Measurements from ENCODE around the gene POMGNT1. TPM values are rescaled to one million over a fixed set of nuclear protein-coding genes. Genes with fewer than 3 reads are reported as not detected.

Gene POMGNT1
- total and polyA plus RNA-seq, 10 of the 15 experiments (the other 5 are each of a cell fraction or from before 2014, with no cell fraction given): 8.6 to 35.2 (median 29.5) TPM

DNA sequence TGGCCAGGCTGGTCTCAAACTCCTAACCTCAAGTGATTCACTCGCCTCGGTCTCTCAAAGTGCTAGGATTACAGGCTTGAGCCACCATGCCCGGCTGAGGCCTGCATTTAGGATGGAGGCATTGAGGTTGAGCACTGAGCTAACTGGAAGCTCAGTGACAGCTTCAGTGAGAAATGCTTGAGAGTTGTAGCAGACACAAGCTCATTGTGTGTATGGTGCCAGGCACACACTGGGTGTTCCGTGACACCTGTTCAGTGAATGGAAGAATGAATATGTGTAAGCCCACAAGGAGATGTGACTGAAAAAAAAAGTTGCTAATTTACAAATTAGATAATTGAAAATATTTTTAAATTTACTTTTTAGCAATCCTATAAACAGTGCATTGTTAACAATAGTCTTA, 26.7 kb upstream of the POMGNT1 start:
- in situ Hi-C loops (cut with MboI): loop anchor here (5.0 kb wide), 2 partner anchors 48 to 188 kb away; partner anchors contain the start of genes P3R3URF and TSPAN1
- no peak for TF ChIP-seq TCF12 (IDR thresholded peaks at IDR 0.05; ENCODE audit: low read depth, low read length)
- TF ChIP-seq RBBP5 (conservative IDR thresholded peaks at IDR 0.05): no peak
- TF ChIP-seq RUNX3 (IDR thresholded peaks at IDR 0.05; ENCODE audit: low read length): no peak
- no peak for TF ChIP-seq HDGF (IDR thresholded peaks at IDR 0.05)
- no peak for TF ChIP-seq HCFC1 (IDR thresholded peaks at IDR 0.05; ENCODE audit: low read length)
- no TSS peak for BruUV-seq (replicated peaks)
- Histone ChIP-seq H3K4me3 (no peak overlapping the region), H3K9ac (ENCODE audit: control insufficient read depth, insufficient read depth, low read length) (no peak overlapping the region), H3K27ac (ENCODE audit: control insufficient read depth, insufficient read depth) (no peak overlapping the region), H3K36me3 (ENCODE audit: control insufficient read depth in 2 of 2, insufficient read depth in 2 of 2, low read length in 1 of 2) (no peaks in the 10 kb centered on the region), H3K27me3 (replicated peaks in 1 of 2; ENCODE audit: control insufficient read depth in 2 of 2, insufficient read depth in 2 of 2, low read length in 1 of 2) (no peaks in the 10 kb centered on the region), H3K9me3 (replicated peaks; ENCODE audit: control insufficient read depth, insufficient read depth, low read length) (no peaks in the 10 kb centered on the region), H3K79me2 (ENCODE audit: control insufficient read depth, insufficient read depth, low read length) (no peaks in the 10 kb centered on the region), H3K4me2 (ENCODE audit: control insufficient read depth, insufficient read depth) (no peak overlapping the region), H4K20me1 (ENCODE audit: control insufficient read depth, insufficient read depth) (no peaks in the 10 kb centered on the region), H2AFZ (ENCODE audit: control insufficient read depth, low read depth, low read length) (no peak overlapping the region), H3K4me1 (ENCODE audit: control insufficient read depth, insufficient read depth, low read length) (no peaks in the 10 kb centered on the region)
- POLR2A ChIA-PET: no interaction called here
- CTCF ChIA-PET: interaction anchor here (0.6 to 9.7 kb wide), 18 partner anchors 8 to 381 kb away, joined by 3 to 123 read pairs (median 11); partner anchors contain the start of gene POMGNT1
- ATAC-seq: no peak
- intact Hi-C loops (cut with micrococcal nuclease; ENCODE audit: unreplicated experiment): no loop called here
- no peak for DNase-seq (ENCODE audit: low read depth, low spot score)
- RAD21 ChIA-PET (ENCODE audit: unreplicated experiment): interaction anchor here (1.0 to 5.1 kb wide), 7 partner anchors 22 to 189 kb away, joined by 3 to 63 read pairs (median 4); no protein-coding TSS in a partner anchor
- SMC1A ChIA-PET (ENCODE audit: uncharacterized antibody, unreplicated experiment): interaction anchor here (0.6 to 3.8 kb wide), 15 partner anchors 8 to 334 kb away, joined by 3 to 28 read pairs (median 4); partner anchors contain the start of genes P3R3URF and RAD54L
- no peak for FAIRE-seq
- 65% methylated on average over 4 of the region's 4 CpGs for WGBS (ENCODE audit: insufficient coverage, insufficient replicate concordance, low lambda C conversion rate, missing lambda C conversion rate)

DNA sequence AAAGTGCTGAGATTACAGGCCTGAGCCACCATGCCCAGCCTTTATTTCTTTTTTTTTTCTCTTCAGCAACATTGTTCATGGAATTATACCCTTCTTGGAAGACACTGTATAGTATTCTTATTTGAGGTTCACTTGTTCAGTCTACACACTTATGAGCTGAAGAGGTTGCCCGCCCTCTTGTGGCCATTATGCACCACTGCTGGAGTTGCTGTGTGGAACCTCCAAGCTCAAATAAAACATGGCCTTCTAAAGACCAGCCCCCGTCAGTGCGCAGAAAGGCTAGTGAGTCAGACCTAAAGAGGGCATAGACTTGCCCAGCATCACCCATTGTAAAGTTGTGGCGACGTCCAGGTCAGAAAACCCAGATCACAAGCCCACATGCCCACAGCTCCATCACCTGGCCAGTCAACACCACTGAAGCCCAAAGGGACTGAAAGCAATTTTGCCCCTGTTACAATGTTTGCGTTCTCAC, 25.3 kb upstream of the POMGNT1 start:
- Histone ChIP-seq H3K27me3 (replicated peaks in 1 of 2; ENCODE audit: control insufficient read depth in 2 of 2, insufficient read depth in 2 of 2, low read length in 1 of 2) (no peaks in the 10 kb centered on the region), H3K4me2 (ENCODE audit: control insufficient read depth, insufficient read depth) (no peak overlapping the region), H3K4me1 (ENCODE audit: control insufficient read depth, insufficient read depth, low read length) (no peaks in the 10 kb centered on the region), H3K9ac (ENCODE audit: control insufficient read depth, insufficient read depth, low read length) (no peak overlapping the region), H3K36me3 (ENCODE audit: control insufficient read depth in 2 of 2, insufficient read depth in 2 of 2, low read length in 1 of 2) (no peaks in the 10 kb centered on the region), H3K27ac (ENCODE audit: control insufficient read depth, insufficient read depth) (no peak overlapping the region), H4K20me1 (ENCODE audit: control insufficient read depth, insufficient read depth) (no peaks in the 10 kb centered on the region), H3K9me3 (replicated peaks; ENCODE audit: control insufficient read depth, insufficient read depth, low read length) (no peaks in the 10 kb centered on the region), H3K4me3 (no peak overlapping the region), H2AFZ (ENCODE audit: control insufficient read depth, low read depth, low read length) (peak overlapping the region; percentile 58), H3K79me2 (ENCODE audit: control insufficient read depth, insufficient read depth, low read length) (no peaks in the 10 kb centered on the region)
- WGBS (ENCODE audit: insufficient coverage, insufficient replicate concordance, low lambda C conversion rate, missing lambda C conversion rate): 5% methylated on average over 6 of the region's 6 CpGs
- no TSS peak for BruUV-seq (replicated peaks)
- intact Hi-C loops (cut with micrococcal nuclease; ENCODE audit: unreplicated experiment) (loop anchor here (1.0 kb wide), 2 partner anchors 43 to 186 kb away; no protein-coding TSS in a partner anchor), in situ Hi-C loops (cut with MboI) (no loop called here)
- ATAC-seq (peak; percentile 99), FAIRE-seq (peak; percentile 92), DNase-seq (ENCODE audit: low read depth, low spot score) (no peak)
- ChIA-PET RAD21 (ENCODE audit: unreplicated experiment) (interaction anchor here (0.8 to 5.1 kb wide), 17 partner anchors 9 to 648 kb away, joined by 3 to 63 read pairs (median 5); partner anchors contain the start of genes P3R3URF, POMGNT1 and RAD54L), CTCF (interaction anchor here (0.6 to 9.7 kb wide), 65 partner anchors 8 to 648 kb away, joined by 3 to 123 read pairs (median 4); partner anchors contain the start of genes GPBP1L1, LRRC41, LURAP1 and POMGNT1), SMC1A (ENCODE audit: uncharacterized antibody, unreplicated experiment) (interaction anchor here (0.5 to 5.9 kb wide), 28 partner anchors 9 to 298 kb away, joined by 3 to 52 read pairs (median 4); partner anchors contain the start of genes LURAP1, P3R3URF, RAD54L and TSPAN1), POLR2A (interaction anchor here (1.0 to 1.5 kb wide), 2 partner anchors 24 to 184 kb away, joined by 3 to 9 read pairs; no protein-coding TSS in a partner anchor)
- TF ChIP-seq ASH2L (IDR thresholded peaks at IDR 0.05; ENCODE audit: borderline replicate concordance, low read depth) (no peak), RAD21 (IDR thresholded peaks at IDR 0.05; ENCODE audit: insufficient read depth, low read depth, low read length) (peak; percentile 85), USF2 (IDR thresholded peaks at IDR 0.05; ENCODE audit: borderline replicate concordance, low read depth, low read length) (no peak), ZNF24 (IDR thresholded peaks at IDR 0.05) (0 out of 2 replicates have a peak, but pooled peaks have one; percentile 25)
- TF ChIP-seq, protein P1, sequence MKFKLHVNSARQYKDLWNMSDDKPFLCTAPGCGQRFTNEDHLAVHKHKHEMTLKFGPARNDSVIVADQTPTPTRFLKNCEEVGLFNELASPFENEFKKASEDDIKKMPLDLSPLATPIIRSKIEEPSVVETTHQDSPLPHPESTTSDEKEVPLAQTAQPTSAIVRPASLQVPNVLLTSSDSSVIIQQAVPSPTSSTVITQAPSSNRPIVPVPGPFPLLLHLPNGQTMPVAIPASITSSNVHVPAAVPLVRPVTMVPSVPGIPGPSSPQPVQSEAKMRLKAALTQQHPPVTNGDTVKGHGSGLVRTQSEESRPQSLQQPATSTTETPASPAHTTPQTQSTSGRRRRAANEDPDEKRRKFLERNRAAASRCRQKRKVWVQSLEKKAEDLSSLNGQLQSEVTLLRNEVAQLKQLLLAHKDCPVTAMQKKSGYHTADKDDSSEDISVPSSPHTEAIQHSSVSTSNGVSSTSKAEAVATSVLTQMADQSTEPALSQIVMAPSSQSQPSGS (IDR thresholded peaks at IDR 0.05; ENCODE audit: low read length): no peak
- TF ChIP-seq, protein P2, sequence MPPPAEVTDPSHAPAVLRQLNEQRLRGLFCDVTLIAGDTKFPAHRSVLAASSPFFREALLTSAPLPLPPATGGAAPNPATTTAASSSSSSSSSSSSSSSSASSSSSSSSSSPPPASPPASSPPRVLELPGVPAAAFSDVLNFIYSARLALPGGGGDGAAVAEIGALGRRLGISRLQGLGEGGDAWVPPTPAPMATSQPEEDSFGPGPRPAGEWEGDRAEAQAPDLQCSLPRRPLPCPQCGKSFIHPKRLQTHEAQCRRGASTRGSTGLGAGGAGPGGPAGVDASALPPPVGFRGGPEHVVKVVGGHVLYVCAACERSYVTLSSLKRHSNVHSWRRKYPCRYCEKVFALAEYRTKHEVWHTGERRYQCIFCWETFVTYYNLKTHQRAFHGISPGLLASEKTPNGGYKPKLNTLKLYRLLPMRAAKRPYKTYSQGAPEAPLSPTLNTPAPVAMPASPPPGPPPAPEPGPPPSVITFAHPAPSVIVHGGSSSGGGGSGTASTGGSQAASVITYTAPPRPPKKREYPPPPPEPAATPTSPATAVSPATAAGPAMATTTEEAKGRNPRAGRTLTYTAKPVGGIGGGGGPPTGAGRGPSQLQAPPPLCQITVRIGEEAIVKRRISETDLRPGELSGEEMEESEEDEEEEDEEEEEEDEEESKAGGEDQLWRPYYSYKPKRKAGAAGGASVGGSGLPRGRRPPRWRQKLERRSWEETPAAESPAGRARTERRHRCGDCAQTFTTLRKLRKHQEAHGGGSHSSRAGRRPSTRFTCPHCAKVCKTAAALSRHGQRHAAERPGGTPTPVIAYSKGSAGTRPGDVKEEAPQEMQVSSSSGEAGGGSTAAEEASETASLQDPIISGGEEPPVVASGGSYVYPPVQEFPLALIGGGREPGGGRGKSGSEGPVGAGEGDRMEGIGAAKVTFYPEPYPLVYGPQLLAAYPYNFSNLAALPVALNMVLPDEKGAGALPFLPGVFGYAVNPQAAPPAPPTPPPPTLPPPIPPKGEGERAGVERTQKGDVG (CRISPR knock-in tag; IDR thresholded peaks at IDR 0.05): no peak
